Measurements from ENCODE around the gene RASGRF2.
"Not testable (repeated sequence)": the region's sequence is repeated elsewhere in the genome, so short reads cannot be mapped to it uniquely, and the experiment has no call there.

RASGRF2 gene

GRCh38 chr5:81027481-81028058 is 67.4 kb downstream of the RASGRF2 start:
- H3K27ac ChIP-seq (ENCODE audit: low read depth, low read length), result peak overlapping the region; percentile 89
- no peak overlapping the region for H3K4ac ChIP-seq (ENCODE audit: low read depth, low read length)
- no peak overlapping the region for H2AK5ac ChIP-seq (ENCODE audit: low read length)
- peaks cover 23 to 24% of the 10 kb centered on the region in 2 experiments for H3K4me1 ChIP-seq (ENCODE audit: control insufficient read depth in 1 of 2, insufficient read depth in 2 of 2, low read length in 2 of 2)
- H3K36me3 ChIP-seq (ENCODE audit: control insufficient read depth in 1 of 2, insufficient read depth in 2 of 2, low read length in 2 of 2), result peaks cover 9 to 14% of the 10 kb centered on the region in 2 experiments
- H2AFZ ChIP-seq (ENCODE audit: insufficient read depth, low read length, poor library complexity), result no peak overlapping the region
- peak overlapping the region; percentile 41 for H3K4me2 ChIP-seq (ENCODE audit: low read length)
- no peak overlapping the region for H2BK12ac ChIP-seq (ENCODE audit: low read length)
- no peak overlapping the region for H3K23ac ChIP-seq (ENCODE audit: low read length)
- no peak overlapping the region for H4K8ac ChIP-seq (ENCODE audit: low read depth, low read length)
- no peak overlapping the region for H2BK120ac ChIP-seq (ENCODE audit: insufficient read depth, low read length, poor library complexity)
- peak overlapping the region; percentile 21 for H4K91ac ChIP-seq (ENCODE audit: low read depth, low read length)
- peaks cover 16% of the 10 kb centered on the region for H3K79me1 ChIP-seq (ENCODE audit: low read length)
- H3K9ac ChIP-seq (ENCODE audit: low read length), result no peak overlapping the region
- no peak overlapping the region for H3K4me3 ChIP-seq (ENCODE audit: low read depth, low read length)
- DNase-seq, result peak; percentile 87 to 97
- no CpG with 5 or more reads among the region's 5 CpGs for WGBS (ENCODE audit: extremely low coverage, insufficient coverage, insufficient read length)
- H3K9me3 ChIP-seq (ENCODE audit: insufficient read depth, low read depth, low read length), result no peaks in the 10 kb centered on the region
- no peaks in the 10 kb centered on the region for H3K27me3 ChIP-seq (ENCODE audit: insufficient read depth, low read length)
- H4K12ac ChIP-seq (ENCODE audit: low read depth, low read length), result no peak overlapping the region
- H2BK5ac ChIP-seq (ENCODE audit: low read depth, low read length, poor library complexity), result peak overlapping the region; percentile 87
- H3K79me2 ChIP-seq (ENCODE audit: control insufficient read depth, insufficient read depth, low read length, poor library complexity), result peaks cover 12% of the 10 kb centered on the region
- no peak overlapping the region for H3K18ac ChIP-seq (ENCODE audit: low read length)
- H3K14ac ChIP-seq (ENCODE audit: low read length), result no peak overlapping the region

- not testable (repeated sequence) for H2BK12ac ChIP-seq (ENCODE audit: low read length); H2BK120ac ChIP-seq (ENCODE audit: insufficient read depth, low read length, poor library complexity); DNase-seq; H3K14ac ChIP-seq (ENCODE audit: low read length); H2AFZ ChIP-seq (ENCODE audit: insufficient read depth, low read length, poor library complexity); H4K12ac ChIP-seq (ENCODE audit: low read depth, low read length); H3K4me2 ChIP-seq (ENCODE audit: low read length); H3K27ac ChIP-seq (ENCODE audit: low read depth, low read length); H4K91ac ChIP-seq (ENCODE audit: low read depth, low read length); H3K4ac ChIP-seq (ENCODE audit: low read depth, low read length); H2BK5ac ChIP-seq (ENCODE audit: low read depth, low read length, poor library complexity); H3K9ac ChIP-seq (ENCODE audit: low read length); H3K18ac ChIP-seq (ENCODE audit: low read length); H4K8ac ChIP-seq (ENCODE audit: low read depth, low read length); H3K4me3 ChIP-seq (ENCODE audit: low read depth, low read length); H3K27me3 ChIP-seq (ENCODE audit: insufficient read depth, low read length); H3K9me3 ChIP-seq (ENCODE audit: insufficient read depth, low read depth, low read length); H3K23ac ChIP-seq (ENCODE audit: low read length); H2AK5ac ChIP-seq (ENCODE audit: low read length)
- peaks cover 9 to 14% of the 10 kb centered on the region in 2 experiments for H3K36me3 ChIP-seq (ENCODE audit: control insufficient read depth in 1 of 2, insufficient read depth in 2 of 2, low read length in 2 of 2)
- H3K79me2 ChIP-seq (ENCODE audit: control insufficient read depth, insufficient read depth, low read length, poor library complexity), result peaks cover 10% of the 10 kb centered on the region
- peaks cover 17% of the 10 kb centered on the region in 2 experiments for H3K4me1 ChIP-seq (ENCODE audit: control insufficient read depth in 1 of 2, insufficient read depth in 2 of 2, low read length in 2 of 2)
- WGBS (ENCODE audit: extremely low coverage, insufficient coverage, insufficient read length), result no CpG with 5 or more reads among the region's 6 CpGs
- H3K79me1 ChIP-seq (ENCODE audit: low read length), result peaks cover 11% of the 10 kb centered on the region
These were observed 68.7 kb downstream of the RASGRF2 start for GRCh38 chr5:81028888-81029287.

GRCh38 chr5:81029736-81030135 is 69.6 kb downstream of the RASGRF2 start:
- not testable (repeated sequence) for H4K91ac ChIP-seq (ENCODE audit: low read depth, low read length); H3K27ac ChIP-seq (ENCODE audit: low read depth, low read length); H3K9ac ChIP-seq (ENCODE audit: low read length); H3K9me3 ChIP-seq (ENCODE audit: insufficient read depth, low read depth, low read length); H4K8ac ChIP-seq (ENCODE audit: low read depth, low read length); H2AFZ ChIP-seq (ENCODE audit: insufficient read depth, low read length, poor library complexity); H3K4me3 ChIP-seq (ENCODE audit: low read depth, low read length); DNase-seq; H3K14ac ChIP-seq (ENCODE audit: low read length); H3K4me2 ChIP-seq (ENCODE audit: low read length); H2BK12ac ChIP-seq (ENCODE audit: low read length); H2BK5ac ChIP-seq (ENCODE audit: low read depth, low read length, poor library complexity); H3K27me3 ChIP-seq (ENCODE audit: insufficient read depth, low read length); H4K12ac ChIP-seq (ENCODE audit: low read depth, low read length); H2AK5ac ChIP-seq (ENCODE audit: low read length); H2BK120ac ChIP-seq (ENCODE audit: insufficient read depth, low read length, poor library complexity); H3K23ac ChIP-seq (ENCODE audit: low read length); H3K4ac ChIP-seq (ENCODE audit: low read depth, low read length); H3K79me2 ChIP-seq (ENCODE audit: control insufficient read depth, insufficient read depth, low read length, poor library complexity); H3K18ac ChIP-seq (ENCODE audit: low read length)
- Histone ChIP-seq H3K4me1 (ENCODE audit: control insufficient read depth in 1 of 2, insufficient read depth in 2 of 2, low read length in 2 of 2) (peaks cover 14 to 15% of the 10 kb centered on the region in 2 experiments), H3K79me1 (ENCODE audit: low read length) (peaks cover 10% of the 10 kb centered on the region), H3K36me3 (ENCODE audit: control insufficient read depth in 1 of 2, insufficient read depth in 2 of 2, low read length in 2 of 2) (peaks cover 9 to 14% of the 10 kb centered on the region in 2 experiments)
- no CpG with 5 or more reads among the region's 4 CpGs for WGBS (ENCODE audit: extremely low coverage, insufficient coverage, insufficient read length)

GRCh38 chr5:81030236-81031034 is 70.3 kb downstream of the RASGRF2 start:
- not testable (repeated sequence) for H3K4me1 ChIP-seq (ENCODE audit: control insufficient read depth in 1 of 2, insufficient read depth in 2 of 2, low read length in 2 of 2); H2BK5ac ChIP-seq (ENCODE audit: low read depth, low read length, poor library complexity); H3K4me3 ChIP-seq (ENCODE audit: low read depth, low read length); H2AFZ ChIP-seq (ENCODE audit: insufficient read depth, low read length, poor library complexity); H3K14ac ChIP-seq (ENCODE audit: low read length); H2BK12ac ChIP-seq (ENCODE audit: low read length); DNase-seq; H3K9me3 ChIP-seq (ENCODE audit: insufficient read depth, low read depth, low read length); H3K36me3 ChIP-seq (ENCODE audit: control insufficient read depth in 1 of 2, insufficient read depth in 2 of 2, low read length in 2 of 2); H2BK120ac ChIP-seq (ENCODE audit: insufficient read depth, low read length, poor library complexity); H3K9ac ChIP-seq (ENCODE audit: low read length); H3K23ac ChIP-seq (ENCODE audit: low read length); H3K27me3 ChIP-seq (ENCODE audit: insufficient read depth, low read length); H2AK5ac ChIP-seq (ENCODE audit: low read length); H3K79me1 ChIP-seq (ENCODE audit: low read length); H4K12ac ChIP-seq (ENCODE audit: low read depth, low read length); H3K79me2 ChIP-seq (ENCODE audit: control insufficient read depth, insufficient read depth, low read length, poor library complexity); H3K18ac ChIP-seq (ENCODE audit: low read length); H4K8ac ChIP-seq (ENCODE audit: low read depth, low read length); H3K4ac ChIP-seq (ENCODE audit: low read depth, low read length); H3K4me2 ChIP-seq (ENCODE audit: low read length); H3K27ac ChIP-seq (ENCODE audit: low read depth, low read length); H4K91ac ChIP-seq (ENCODE audit: low read depth, low read length)
- WGBS (ENCODE audit: extremely low coverage, insufficient coverage, insufficient read length), result no CpG with 5 or more reads among the region's 3 CpGs

Measured in trophoblast cell (in vitro differentiated cells and primary cell).